H54 (cell line): ENCODE data around the gene PLA1A.

Experiments used
- DNase-seq: peaks from one replicate; pipeline ENCODE4 v3.0.0; 2011; ENCODE audit warnings: low spot score, mixed read lengths; ENCODE audit not compliant: insufficient read length
- FAIRE-seq: peaks from 3 replicates; lab custom pipeline; 2011; peaks lifted over from hg19 to GRCh38; lab: Jason Lieb, UNC
- POLR2A ChIP-seq: IDR thresholded peaks from 2 replicates; pipeline ENCODE4 v1.6.1; 2011; ENCODE audit warnings: low read depth, mild to moderate bottlenecking, low read length

The PLA1A gene

DNA sequence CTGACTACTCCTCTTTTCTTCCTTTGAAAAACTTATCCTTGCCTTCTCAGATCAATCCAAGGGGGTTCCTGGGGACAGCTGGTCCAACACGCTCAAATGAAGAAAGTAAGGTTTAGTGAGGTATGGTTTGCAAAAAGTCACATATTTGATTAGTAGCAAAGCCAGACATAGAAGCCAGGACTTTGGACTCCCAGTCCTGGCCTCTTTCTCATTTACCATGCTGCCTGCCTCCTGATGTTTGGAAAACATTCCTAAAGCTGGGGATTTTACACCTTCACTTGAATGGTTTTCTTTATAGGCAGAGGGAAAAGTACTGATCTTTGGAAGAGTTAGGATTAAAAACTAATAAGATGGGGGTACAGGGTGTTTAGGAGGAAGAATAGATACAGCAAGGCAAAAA lies 48.1 kb downstream of the PLA1A start:
- DNase-seq, result no peak
- FAIRE-seq, result no peak
- TF ChIP-seq POLR2A, result no peak

DNA sequence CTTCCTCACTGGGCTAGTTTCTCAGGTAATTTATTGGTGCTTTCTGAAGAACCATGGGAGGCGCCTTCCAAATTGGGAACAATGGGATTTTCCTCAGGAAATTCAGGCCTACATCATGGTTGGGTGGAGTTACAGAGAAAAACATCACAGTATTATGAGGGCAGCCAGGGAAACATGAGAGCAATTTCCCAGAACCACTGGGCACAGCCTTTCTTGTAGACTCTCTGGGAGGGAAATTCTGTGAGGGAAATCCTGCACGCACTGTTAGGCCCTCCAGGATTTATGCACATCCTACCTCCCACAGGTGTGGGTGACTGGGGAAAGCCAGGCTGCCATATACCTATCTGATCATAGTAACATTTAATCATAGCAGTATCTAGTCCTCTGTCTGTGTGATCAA lies 49.5 kb downstream of the PLA1A start:
- FAIRE-seq, result no peak
- TF ChIP-seq POLR2A, result no peak

DNA sequence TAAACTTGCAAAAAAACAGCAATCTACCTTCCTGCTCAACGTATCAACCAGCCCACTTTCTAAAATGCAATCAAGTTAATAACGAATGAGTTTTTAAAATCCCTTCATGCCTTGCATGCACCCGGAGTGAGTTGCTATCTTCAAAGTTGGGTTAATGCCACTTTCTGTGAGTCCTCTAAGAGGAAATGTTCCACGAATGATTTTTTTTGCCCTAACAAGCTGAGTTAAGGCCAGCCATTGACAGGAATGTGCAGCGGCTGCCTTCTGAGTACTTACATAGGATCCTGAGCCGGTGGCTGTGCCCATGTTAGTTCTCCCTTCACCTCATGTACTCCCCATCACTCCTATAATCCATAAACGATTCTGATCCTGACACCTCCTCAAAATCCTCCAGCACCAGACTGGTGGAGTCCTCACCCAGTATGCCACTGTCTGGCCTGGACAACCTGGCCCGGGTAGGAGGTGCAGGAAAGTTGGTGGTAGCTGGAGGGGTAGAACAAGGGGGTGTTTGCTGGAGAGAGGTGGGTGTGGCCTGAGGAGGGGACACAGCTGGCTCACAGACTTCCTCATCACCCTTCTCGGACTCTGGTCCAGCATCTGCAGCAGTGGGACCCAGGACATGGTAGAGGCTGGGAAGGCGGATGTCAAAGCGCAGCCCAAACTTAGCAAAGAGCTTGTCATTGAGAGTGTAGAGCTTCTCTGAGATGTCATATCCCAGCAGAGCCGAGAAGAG lies 50.3 kb downstream of the PLA1A start:
- DNase-seq (no peak), FAIRE-seq (no peak)
- TF ChIP-seq POLR2A, result no peak

More for the DNA sequence above, 49.5 kb downstream of the PLA1A start:
- no peak for DNase-seq

DNA sequence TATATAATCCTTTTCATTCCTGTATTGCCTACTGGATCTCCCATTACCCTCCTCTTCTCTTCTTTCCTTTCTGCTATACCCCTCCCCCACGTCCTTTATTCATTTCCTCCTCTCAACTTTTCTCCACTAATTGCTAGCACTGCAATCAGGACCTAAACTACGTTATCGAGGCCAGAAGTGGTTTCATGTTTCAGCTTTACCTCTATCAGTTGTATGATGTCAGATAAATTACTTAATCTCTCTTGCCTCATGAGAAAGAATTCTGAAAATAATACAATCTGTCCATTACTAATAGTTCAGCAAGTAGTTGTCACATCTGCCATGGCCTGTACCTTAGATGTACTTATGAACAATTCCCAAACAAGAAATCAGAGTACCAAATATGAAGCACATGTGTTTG lies 52.1 kb downstream of the PLA1A start:
- no peak for TF ChIP-seq POLR2A
- no peak for FAIRE-seq
- DNase-seq, result no peak

DNA sequence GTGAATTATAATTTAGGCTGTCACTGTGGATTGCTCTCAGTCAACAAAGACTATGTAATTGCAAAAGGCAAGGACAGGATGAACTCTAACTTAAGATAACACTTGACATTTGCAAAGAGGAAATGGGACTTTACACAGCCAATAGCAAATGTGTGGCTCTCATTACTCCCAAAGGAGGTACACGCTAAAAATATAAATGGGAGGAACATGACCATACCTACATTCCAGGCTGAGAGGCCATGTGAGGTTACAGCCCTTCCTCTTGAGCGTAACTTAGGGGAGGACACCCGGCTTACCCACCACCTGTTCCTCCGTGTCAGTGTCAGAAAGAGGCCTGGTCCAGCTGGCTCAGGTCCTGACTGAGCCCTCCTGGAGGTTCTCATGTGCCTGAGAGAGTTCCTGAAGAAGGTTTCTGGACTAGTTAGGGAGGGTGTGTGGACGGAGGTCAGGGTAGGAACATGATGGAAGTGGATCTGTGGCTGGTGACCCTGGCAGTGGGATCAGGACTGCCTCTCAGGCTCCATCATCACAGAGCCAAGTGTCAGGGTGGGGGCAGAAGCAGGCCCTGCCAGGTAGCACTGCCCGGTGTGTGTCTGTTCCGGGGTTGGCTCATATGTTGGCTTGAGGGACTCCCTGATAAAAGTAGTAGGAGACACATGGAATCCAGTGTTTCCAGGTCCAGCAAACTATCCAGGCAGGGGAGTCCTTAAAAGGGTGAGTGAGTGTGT lies 54.8 kb downstream of the PLA1A start:
- no peak for TF ChIP-seq POLR2A
- FAIRE-seq, result no peak
- DNase-seq, result no peak

DNA sequence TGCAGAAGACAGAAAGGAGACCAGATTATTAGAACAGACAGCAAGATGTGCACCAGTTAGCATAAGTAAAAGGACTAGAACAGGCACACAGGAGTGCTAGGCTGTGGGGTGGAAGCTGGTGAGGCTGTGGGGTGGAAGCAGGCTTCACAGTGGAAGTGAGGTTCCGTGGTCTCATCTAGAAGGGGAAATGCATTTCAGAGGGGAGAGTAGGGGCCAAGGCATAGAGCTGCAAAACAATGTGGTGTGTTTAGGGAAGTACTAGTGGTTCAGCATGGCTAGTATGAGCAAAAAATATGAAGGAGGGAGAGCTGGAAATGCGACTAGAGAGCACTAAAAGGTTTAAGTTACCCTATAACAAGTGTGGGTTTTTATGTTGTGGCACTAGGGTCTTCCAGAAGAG lies 56.2 kb downstream of the PLA1A start:
- TF ChIP-seq POLR2A, result no peak
- no peak for DNase-seq
- no peak for FAIRE-seq

DNA sequence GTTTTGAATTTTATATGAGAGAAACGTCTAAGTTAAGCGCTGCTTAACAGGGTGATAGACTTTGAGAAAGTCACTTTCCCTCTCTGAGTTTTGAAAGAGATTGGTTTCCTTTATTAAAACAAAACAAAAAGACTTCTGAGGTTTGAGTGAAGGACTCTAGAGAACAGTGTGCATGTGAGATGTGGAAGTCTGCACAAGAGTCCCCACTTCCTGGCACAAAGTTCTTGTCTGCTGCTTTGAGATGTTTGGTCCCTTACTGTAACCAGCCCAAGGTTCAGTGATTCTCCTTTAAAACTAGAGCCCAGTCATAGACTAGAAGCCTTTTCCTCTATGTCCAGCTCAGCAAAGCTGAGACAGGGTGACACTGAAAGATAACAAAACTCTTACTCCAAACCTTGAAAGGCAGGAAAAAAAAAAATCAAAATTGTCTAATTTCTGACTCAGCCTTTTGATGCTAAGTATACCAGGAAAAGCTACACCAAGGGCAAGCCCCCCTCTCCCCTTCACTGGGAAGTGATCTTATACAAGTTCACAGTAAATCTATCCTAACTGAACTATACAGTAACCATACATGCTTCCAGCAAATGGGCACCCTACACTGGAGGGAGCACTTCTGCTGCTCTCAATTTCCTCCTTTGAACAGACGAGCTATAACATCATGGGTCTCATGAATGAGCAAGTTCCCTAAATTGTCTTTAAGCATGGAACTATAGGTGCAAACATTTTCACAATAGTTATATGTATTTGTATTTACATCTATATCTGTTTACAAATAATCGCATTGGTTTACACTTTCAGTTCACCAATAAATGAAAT lies 60.4 kb downstream of the PLA1A start:
- FAIRE-seq (no peak), DNase-seq (no peak)
- no peak for TF ChIP-seq POLR2A

DNA sequence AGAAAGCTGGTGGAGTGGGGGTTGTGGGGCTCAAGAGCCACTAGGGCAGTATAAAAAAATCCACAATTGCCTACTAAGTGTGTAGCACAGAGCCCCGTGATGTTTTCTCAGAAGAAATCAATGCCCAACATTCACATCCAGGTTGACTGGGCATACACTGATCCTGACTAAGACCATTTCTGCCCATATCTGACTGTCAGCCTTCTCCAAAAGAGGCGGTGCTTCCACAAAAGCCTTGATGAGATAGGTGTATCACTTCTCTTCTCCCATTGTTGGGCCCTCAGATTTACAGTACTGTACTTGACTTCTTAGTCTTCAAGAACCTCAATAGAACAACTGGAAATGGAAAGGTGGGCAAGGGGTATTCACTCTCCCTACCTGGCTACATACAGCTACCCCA lies 61.3 kb downstream of the PLA1A start:
- FAIRE-seq, result no peak
- no peak for DNase-seq
- TF ChIP-seq POLR2A, result no peak

DNA sequence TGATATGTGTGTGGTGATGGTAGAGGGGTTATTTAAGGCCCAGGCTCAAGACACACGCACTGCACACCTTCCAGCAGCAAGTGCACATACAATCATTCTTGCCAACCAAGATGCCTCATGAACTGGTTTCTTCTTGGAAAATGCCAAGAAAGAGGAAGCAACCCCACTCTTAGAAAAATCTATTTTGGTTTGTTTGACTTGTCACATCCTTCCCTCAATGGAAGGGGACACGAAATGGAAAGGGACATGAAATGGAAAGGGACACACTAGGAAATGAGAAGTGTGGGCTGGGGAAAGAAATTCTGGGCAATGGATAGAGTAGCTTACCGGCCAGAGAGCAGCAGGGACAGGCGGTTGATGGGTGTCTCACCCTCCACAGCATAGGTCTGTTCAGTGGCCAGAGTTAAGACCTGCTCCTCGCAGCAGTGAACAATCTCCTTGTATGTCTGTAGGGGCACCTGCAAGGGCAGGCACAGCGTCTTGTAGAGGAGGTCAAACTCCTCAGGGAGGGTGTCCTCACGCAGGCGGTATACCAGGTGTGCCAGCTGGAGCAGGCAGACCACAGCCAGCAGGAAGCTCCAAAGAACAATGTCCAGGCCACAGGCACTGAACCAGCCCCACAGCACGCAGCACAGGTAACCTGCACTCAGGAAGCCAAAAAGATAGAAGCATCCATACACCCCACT lies 62.1 kb downstream of the PLA1A start:
- DNase-seq (no peak), FAIRE-seq (no peak)
- no peak for TF ChIP-seq POLR2A

DNA sequence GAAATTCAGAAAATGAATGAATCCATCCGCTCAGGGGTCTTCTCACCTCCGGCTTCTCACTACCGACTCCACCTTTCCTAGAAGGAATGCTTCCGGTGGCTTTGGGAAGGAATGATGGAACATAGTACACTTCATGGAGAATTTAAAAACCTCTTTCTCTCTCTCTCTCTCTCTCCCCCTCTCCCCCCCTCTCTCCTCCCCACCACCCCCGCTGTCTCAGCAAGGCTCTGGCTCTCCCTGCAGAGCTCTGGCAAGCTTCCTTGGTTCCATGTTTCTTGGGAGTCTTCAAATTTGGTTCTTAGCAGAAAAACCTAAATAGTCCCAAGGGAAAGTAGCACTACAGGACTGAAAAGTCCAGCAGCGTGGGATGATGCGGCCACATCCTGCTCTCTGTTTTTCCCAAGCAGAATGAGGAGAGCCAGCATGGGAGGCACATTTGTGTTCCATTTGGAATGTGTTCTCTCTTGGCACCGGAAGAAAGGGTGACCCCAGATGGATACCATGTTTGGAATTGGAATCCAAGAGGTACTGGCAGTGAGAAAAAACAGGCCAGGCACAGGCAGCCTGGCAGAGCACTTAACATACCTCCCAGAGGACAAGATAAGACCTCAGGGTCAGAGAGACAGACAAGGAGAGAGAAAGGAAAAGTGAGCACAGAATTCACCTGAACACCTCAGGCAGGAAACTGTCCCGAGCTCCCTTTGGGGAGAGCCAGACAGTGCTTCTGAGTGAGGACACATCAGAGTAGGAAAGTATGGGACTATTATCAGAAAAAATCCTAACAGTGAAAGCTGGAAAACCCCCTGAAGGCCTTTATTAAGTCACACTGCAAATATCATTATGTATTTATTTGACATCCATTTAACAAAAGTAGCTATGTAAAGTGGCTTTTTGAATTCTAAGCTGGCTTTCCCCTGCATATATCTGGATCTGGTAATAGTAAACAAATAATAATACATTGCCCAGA lies 63.1 kb downstream of the PLA1A start, which contains the start of gene POPDC2:
Gene POPDC2 (minus strand): TSS at position 116 of the 967 bp plus-strand sequence. CDS start 166 bp downstream, outside the sequence.
- no peak for TF ChIP-seq POLR2A
- no peak for DNase-seq
- no peak for FAIRE-seq

DNA sequence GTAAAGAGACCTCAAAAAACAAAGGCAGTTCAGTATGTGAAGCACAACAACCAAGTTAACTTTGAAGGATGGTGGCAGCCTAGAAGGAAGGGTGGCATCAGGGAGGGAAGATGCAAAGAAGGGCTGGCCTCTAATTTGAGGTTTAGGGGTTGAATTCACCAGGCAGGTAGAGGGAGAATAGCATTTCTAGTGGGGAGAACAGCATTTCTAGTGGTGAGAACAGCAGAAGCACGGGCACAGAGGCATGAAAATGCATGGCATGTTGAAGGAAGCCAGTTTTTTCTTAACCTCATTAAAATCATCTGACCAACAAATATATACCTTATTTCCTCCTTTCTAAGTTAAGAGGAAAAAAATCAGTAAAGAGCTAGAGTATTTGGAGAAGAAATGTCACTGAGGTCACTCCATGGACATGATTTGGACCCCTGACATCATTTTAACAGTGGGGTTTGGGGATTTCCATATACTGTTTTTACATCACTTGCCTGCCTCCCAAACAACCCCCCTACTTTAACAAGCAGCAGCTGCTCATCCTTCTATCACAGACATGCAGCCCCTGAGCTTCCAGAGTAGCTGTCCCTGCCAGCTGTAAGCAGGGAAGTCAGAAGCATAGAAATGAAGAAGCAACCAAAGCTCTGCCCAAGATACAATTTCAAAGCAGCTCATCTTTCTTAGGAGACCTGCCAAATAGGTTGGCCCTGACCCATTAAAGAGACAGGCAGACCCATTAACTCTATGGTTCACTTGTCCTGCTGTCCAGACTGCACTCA lies 65.1 kb downstream of the PLA1A start:
- no peak for FAIRE-seq
- DNase-seq, result no peak
- no peak for TF ChIP-seq POLR2A

DNA sequence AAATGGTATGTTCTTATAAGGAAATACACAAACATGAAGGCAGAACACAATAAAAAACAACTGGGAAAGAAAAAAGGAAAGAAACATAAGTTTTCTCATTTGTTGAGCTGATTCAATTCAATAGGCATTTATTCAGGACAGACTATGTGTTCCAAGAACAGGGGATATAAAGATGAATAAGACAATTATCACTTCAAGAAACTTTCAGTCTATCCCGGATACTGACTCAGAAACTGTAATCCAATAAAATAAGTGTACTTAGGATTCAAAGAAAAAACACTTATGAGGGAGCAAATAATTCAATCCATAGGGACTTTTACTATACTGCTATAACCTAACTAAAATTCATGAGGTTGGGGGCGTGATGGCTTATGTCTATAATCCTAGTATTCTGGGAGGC lies 66.2 kb downstream of the PLA1A start:
- no peak for FAIRE-seq
- DNase-seq, result no peak
- no peak for TF ChIP-seq POLR2A

DNA sequence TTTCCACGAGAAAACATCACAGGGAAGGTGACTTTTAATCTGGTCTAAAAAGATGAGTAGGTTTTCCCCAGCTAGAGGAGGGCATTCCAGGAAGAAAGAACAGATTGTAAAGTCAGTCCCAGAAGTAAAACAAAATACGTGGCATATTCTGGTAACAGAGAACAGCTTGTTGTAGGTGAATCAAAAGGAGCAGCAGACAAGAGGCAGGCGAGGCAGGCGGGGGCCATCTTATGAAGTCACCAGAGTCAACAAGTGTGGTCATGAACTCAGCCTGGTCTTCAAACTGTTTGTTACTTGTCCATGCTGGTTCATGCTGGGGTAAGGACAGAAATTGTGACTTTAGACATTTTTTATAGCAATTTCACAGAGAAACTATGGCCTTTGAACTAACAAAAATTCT lies 66.7 kb downstream of the PLA1A start:
- TF ChIP-seq POLR2A, result no peak
- FAIRE-seq, result no peak
- no peak for DNase-seq
